Gastrocnemius medialis (tissue), 4 donors: ENCODE results near the gene WNT5A.

Source experiments
- CTCF ChIP-seq, 5 experiments: fragments of 450-650 bp in 3 of 5; fragments of 200-600 bp in 2 of 5; sonication (generic) in 2 of 5; IDR thresholded peaks in 4 of 5; conservative IDR thresholded peaks in 1 of 5; 1 replicate in 4 of 5; 2 replicates in 1 of 5; pipeline ENCODE4 v1.5.1; 2016 to 2019; ENCODE audit warnings: antibody characterized with exemption in 5 of 5, mild to moderate bottlenecking in 3 of 5, moderate library complexity in 3 of 5
- POLR2A ChIP-seq, 2 donors: fragments of 450-650 bp; IDR thresholded peaks; one replicate each; pipeline ENCODE4 v1.6.1; 2017; ENCODE audit warnings: antibody characterized with exemption in 2 of 2, mild to moderate bottlenecking in 2 of 2, moderate library complexity in 2 of 2

GRCh38 chr3:55512571-55513343, 25.7 kb upstream of the WNT5A start:
- TF ChIP-seq CTCF (IDR thresholded peaks at IDR 0.05 in 4 of 5, conservative IDR thresholded peaks at IDR 0.05 in 1 of 5) = no peak
- no peak for TF ChIP-seq POLR2A (IDR thresholded peaks at IDR 0.05)
